Activated T-cell treated with anti-CD3 and anti-CD28 coated beads for 4 hours (primary cell): Measurements from ENCODE around the gene SPON1.
A peak's percentile ranks its signal among the peaks of the same experiment; 100 is the strongest.

Experiments used
- DNase-seq: peaks from one replicate; pipeline ENCODE4 v3.0.0-alpha.2; 2020

SPON1 gene

DNA sequence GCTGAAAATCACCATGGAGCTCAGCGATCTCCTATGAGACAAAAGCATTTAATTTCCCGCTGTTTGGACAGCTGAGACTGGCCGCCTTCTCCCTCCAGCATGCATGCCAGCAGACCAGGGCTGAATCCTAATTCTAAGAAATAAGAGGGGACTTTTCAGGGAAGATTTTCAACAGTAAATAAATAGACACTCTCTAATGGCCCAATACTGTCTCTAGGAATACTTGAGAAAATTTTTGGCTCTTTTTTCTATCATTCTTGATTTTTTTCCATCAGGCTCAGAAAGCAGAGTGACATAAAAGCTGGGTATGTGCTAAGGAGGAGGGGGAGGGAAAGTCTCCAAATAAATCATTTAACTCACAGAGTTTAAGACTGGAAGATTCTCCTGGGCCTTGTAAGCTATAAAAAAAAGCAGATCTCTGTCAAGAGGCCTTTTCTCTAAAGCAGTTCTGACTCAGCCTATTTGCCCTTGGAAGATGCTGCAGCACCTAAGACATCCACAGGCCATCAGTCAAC, 17.6 kb upstream of the SPON1 start:
- DNase-seq, result no peak

GRCh38 chr11:13947379-13947778, 15.1 kb upstream of the SPON1 start:
- no peak for DNase-seq

DNA sequence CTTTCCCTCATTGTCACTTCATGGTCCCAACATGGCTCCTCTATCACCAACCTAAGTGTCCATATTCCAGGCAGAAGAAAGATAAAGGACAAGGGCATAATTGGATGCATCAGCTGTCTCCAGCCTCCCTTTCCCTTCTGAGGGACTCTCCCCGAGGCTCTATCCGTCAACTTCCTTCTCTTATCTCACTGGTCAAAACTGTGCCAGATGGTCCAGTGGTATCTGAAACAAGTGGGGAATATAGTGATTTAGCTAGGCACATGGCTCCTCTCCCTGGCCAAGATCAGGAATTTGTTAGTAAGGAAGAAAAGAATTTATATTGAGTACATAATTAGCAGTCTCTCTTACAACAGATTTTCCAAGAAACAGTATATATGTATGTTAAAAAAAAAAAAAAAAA, 12.6 kb upstream of the SPON1 start:
- DNase-seq, result no peak

- DNase-seq, result no peak
These were observed 10.3 kb upstream of the SPON1 start for GRCh38 chr11:13952221-13952620.

DNA sequence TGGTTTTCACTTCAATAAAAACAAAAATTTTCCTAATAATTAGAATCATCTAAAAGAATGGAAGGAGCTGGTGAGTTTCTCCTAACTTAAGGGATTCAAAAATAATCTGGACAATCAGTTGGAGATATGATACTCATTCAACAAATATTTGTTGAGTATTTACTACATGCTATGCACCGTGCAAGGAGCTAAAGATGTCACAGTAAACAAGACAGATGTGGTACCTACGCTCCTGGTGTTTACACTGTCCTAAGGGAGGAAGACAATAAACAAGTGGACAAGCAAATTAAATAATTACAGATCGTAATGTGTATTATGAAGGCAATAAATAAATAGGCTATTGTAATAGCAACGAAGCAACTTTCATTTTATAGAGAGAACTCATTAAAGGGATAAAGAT, 9.9 kb upstream of the SPON1 start:
- no peak for DNase-seq

- no peak for DNase-seq
These were observed 7.9 kb upstream of the SPON1 start for GRCh38 chr11:13954591-13954990.

- DNase-seq, result peak; percentile 45
These were observed 6.5 kb upstream of the SPON1 start for GRCh38 chr11:13955971-13956421.

DNA sequence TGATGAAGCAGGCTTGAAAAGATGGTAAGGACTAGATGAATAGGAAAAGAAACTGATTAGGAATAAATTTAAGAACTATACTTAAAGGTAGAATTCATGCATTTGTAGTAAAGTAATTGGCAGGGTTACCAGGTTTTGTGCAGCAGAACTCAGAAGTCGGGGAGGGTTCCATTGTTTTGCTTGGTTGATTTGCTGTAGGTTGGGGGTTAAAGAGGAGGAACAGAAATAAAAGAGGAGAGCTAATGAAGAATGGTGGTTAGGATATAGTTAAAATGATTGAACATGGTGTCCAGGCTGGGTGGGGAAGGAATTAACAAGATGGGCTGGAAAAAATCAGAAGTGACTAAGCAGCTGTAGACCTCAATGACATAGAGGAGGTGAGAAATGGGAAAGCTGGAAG, 5.5 kb upstream of the SPON1 start:
- DNase-seq, result no peak

- no peak for DNase-seq
These were observed 3.7 kb upstream of the SPON1 start for GRCh38 chr11:13958641-13959400.

- no peak for DNase-seq
These were observed 343 bp upstream of the SPON1 start for GRCh38 chr11:13962198-13962561.

DNA sequence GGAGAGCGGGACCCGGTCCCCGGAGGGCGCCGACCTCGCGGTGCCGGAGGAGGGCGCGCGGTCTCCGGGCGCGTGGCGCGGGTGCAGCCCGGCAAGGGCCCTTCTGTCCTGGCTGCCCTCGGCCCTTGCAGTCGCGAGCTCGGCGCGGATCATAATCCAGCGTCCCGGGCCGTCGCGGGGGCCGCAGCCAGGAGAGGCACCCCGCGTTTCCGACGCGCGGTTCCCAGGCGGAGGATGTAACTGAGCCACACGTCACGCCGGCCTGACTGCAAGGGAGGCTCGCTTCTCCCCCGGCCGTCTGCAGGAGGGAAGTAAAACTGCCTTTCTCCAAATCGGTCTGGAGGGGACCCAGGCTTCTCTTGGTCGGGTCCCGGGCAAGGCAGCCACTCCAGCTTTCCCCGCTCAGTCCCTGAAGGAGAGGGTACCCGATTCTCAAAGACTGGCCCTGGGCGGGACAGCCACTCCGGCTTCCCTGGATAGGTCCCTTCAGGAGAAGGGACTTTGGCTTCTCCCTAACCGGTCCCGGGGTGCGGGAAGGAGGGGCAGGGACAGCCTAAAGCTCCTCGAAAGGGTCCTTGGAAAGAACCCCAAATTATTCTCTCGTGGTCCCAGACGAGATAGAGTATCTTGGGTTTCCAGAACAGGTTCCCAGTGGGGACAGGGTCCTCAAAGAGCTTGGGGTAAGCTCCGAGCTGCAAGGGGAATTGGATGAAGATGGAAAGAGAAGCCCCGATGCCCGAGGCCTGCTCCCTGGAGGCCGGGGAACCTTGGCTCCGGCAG, 836 bp downstream of the SPON1 start:
- no peak for DNase-seq

DNA sequence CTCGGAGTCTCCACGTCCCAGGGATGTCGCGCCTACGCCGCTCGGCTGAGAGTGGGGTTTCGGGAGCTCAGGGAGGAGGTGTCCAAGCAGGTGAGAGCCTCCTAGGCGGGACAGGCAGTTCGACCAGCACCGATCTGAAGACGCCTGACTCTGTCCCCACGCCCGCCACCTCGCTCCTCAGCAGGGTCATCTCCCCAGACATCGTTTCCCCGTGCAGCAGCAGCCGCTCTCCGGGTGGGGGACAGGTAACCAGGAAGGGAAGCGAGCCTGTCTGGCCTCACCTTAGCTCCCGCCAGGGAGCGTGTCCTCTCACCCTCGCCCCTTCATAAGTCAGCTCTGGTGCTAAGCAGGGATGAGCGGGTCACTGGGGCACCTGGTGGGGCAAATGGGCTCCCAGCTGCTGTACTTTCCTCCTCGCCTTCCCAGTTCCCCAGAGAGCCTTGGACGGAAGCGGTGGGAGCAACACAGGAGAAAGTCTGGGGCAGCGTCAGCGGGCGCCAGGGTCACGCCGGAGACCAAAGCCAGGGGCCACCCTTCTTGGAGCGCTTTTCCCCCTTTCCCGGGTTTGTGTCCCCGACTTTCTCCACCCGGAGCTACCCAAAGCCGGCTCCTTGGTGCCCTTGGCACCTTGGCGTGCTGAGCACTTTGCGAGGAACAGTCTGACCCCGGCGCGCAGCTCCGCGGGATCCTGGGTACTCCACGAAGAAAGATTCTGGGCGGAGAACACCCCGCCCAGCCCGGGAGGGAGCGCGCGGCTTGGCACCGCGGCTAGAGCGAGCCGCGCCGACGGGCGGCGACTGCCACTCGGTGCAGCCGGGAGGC, 1.6 kb downstream of the SPON1 start:
- DNase-seq, result no peak

GRCh38 chr11:13964771-13965074, 2.2 kb downstream of the SPON1 start:
- DNase-seq, result no peak

GRCh38 chr11:13965337-13965736, 2.8 kb downstream of the SPON1 start:
- no peak for DNase-seq

DNA sequence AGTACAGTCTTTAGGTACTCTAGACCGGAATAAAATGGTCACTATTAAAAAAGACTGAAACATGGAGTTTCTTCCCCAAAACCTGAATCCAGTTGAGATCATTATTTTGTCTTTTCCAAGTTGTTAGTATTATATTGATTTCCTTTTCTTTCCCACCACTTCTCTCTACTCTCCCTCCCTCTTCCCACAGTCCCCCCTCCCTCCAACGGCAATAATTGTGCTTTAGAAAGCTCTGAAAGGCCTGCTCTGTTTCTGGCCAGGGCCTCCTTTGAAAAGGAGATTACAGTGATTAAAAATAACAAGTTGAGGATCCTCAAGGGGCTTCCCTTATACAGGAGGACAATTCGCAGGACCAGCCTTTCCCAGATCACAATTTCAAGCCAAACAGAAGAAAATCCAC, 3.5 kb downstream of the SPON1 start:
- no peak for DNase-seq

DNA sequence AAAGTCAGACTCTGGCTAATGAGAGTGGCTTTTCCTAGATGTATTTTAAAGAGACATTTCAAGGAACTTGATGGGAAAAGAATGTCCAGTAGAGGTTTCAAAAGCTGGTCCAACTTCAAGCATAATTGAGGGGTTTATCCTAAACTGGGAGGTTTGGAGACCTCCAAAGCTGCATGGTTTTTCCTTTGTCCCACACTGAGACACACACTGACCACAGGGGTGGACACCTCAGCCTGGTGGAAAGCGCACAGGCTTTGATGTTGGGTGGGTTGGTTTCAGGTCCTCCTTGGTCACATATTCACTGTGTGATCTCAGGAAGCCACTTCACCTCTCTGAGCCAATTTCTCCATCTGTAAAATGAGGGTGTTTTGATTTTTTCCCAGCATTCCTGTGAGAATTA, 4.0 kb downstream of the SPON1 start:
- DNase-seq, result no peak

- no peak for DNase-seq
These were observed 8.5 kb downstream of the SPON1 start for GRCh38 chr11:13970986-13971385.

GRCh38 chr11:13972043-13972910, 9.8 kb downstream of the SPON1 start:
- no peak for DNase-seq

DNA sequence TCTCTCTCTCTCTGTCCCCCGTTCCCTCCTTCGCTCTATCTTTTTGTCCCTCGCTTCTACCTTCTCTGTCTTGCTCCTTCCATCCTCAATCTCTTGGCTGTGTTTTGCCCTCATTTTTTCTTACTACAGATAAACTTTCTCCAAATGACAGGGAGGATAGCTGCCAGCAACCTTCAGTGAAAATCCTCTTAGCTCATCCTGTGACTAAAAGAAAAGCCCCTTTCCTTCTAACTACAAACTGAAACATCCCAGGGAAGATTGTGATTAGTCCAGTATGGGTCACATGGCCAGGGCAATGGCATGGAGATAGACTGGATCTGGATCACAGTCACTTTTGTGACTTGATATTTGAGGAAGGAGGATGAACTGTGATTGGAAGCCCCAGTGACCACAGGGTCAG, 10.4 kb downstream of the SPON1 start:
- no peak for DNase-seq

DNA sequence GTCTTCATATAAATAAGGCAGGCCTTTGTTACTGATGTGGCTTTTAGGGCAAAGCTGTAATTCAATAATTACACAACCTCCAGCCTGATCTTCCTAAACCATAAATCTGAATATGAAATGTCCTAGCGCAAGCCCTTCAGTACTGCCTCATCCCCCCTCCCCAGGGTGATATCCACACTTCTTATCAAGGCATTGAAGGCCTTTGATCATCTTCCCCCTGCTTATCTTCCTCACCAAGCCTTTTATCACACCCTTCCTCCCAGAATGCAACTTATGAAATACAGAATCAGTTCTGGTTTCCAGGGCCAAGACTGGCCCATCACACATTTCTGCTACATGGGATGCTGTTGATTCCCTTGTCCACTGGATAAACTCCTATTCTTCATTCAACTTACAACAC, 12.1 kb downstream of the SPON1 start:
- DNase-seq, result no peak

DNA sequence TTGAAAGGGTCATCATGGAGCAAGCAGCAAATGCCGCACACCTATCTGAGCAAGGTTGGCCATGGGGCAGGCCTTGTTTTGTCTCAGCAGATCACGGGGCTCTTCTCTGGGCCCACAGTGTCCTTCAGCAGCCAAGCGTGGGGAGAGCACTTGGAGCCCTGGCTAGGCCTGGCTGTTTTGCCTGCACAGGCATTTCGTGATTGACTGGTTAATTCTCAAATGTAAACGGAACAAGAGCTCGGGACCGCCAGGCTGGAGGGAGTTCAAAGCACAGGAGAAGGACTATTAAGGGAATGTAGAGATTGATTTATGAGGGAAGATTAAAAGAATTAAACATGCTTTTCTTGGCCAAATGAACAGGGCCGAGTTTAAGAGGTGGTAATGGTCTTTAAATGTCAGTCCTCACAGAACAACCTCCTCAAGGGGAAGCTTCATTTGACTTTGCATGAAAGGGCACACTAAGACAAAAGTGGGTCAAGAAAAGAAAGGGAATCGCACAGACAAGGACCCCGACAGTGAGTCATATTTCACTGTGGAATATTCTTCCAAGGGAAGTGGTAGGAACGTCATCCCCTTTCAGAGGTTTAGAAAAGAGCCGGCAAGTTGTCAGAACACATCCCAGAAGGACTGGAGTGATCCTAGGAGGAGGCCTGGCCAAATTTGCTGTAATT, 20.7 kb downstream of the SPON1 start:
- DNase-seq, result no peak
